GM12878 (cell line): ENCODE measurements around the gene DNAH9. TPM values are rescaled to one million over a fixed set of nuclear protein-coding genes. Genes with fewer than 3 reads are reported as not detected.

Experiments used
- ATAC-seq: fragments of 200-7000 bp; cut with Tn5 transposase; 3 replicates; pipeline ENCODE4 v1.9.1; 2020; ENCODE audit warnings: mild to moderate bottlenecking, moderate library complexity
- BruUV-seq: library from RNA; stranded (reverse); fragments of 400-500 nt; replicated peaks from 2 replicates; lab custom pipeline; 2021; lab: Mats Ljungman, UMichigan
- CTCF ChIA-PET: fragments of 300-600 bp; sonication (Branson Sonifier 250); formaldehyde crosslinking; extraction: SDS; loops from one replicate; lab custom pipeline; 2021; ENCODE audit warnings: inconsistent platforms; lab: Yijun Ruan, JAX
- POLR2A ChIA-PET: fragments of 350-600 bp; formaldehyde crosslinking; extraction: SDS; loops from one replicate; lab custom pipeline; 2021; ENCODE audit warnings: inconsistent platforms; lab: Charles Lee
- RAD21 ChIA-PET: fragments of 300-600 bp; sonication (Branson Sonifier 250); formaldehyde crosslinking; loops from one replicate; lab custom pipeline; 2023; ENCODE audit warnings: antibody characterized with exemption; ENCODE audit not compliant: unreplicated experiment; lab: Charles Lee
- SMC1A ChIA-PET: fragments of 300-600 bp; sonication (Branson Sonifier 250); formaldehyde crosslinking; loops from one replicate; lab custom pipeline; 2023; ENCODE audit not compliant: unreplicated experiment, uncharacterized antibody; lab: Charles Lee
- DNase-seq: peaks from one replicate; pipeline ENCODE4 v3.0.0-alpha.2; 2011; ENCODE audit warnings: low read depth, low spot score
- FAIRE-seq: peaks from 3 replicates; lab custom pipeline; 2011; peaks lifted over from hg19 to GRCh38; lab: Jason Lieb, UNC
- H2AFZ ChIP-seq: 2 replicates; pipeline ENCODE4 v1.6.0; 2011; ENCODE audit warnings: low read depth, low read length, control low read depth; ENCODE audit not compliant: control insufficient read depth
- H3K27ac ChIP-seq: 2 replicates; pipeline ENCODE4 v1.5.1; 2011; ENCODE audit warnings: control low read depth; ENCODE audit not compliant: control insufficient read depth, insufficient read depth
- H3K27me3 ChIP-seq, 2 experiments: replicated peaks in 1 of 2; 2 replicates each; pipeline versions ENCODE4 v1.6.0 to v1.6.1; 2011; ENCODE audit warnings: low read length in 1 of 2; ENCODE audit not compliant: control insufficient read depth in 2 of 2, insufficient read depth in 2 of 2
- H3K36me3 ChIP-seq, 2 experiments: 2 replicates each; pipeline ENCODE4 v1.5.1; 2011; ENCODE audit warnings: low read length in 1 of 2; ENCODE audit not compliant: control insufficient read depth in 2 of 2, insufficient read depth in 2 of 2
- H3K4me1 ChIP-seq: 2 replicates; pipeline ENCODE4 v1.6.1; 2011; ENCODE audit warnings: mild to moderate bottlenecking, low read length, moderate library complexity, mixed read lengths; ENCODE audit not compliant: control insufficient read depth, insufficient read depth
- H3K4me2 ChIP-seq: 2 replicates; pipeline ENCODE4 v1.6.0; 2011; ENCODE audit warnings: control low read depth; ENCODE audit not compliant: control insufficient read depth, insufficient read depth
- H3K4me3 ChIP-seq: fragments of 200-600 bp; sonication (generic); 2 replicates; pipeline ENCODE4 v1.5.1; 2016
- H3K79me2 ChIP-seq: 2 replicates; pipeline ENCODE4 v1.6.0; 2011; ENCODE audit warnings: low read length; ENCODE audit not compliant: control insufficient read depth, insufficient read depth
- H3K9ac ChIP-seq: 2 replicates; pipeline ENCODE4 v1.8.0; 2011; ENCODE audit warnings: low read length, control low read depth, mixed read lengths; ENCODE audit not compliant: control insufficient read depth, insufficient read depth
- H3K9me3 ChIP-seq: replicated peaks from 3 replicates; pipeline ENCODE4 v1.5.1; 2011; ENCODE audit warnings: mild to moderate bottlenecking, low read length; ENCODE audit not compliant: control insufficient read depth, insufficient read depth
- H4K20me1 ChIP-seq: 2 replicates; pipeline ENCODE4 v1.6.0; 2011; ENCODE audit not compliant: control insufficient read depth, insufficient read depth
- BACH1 ChIP-seq: fragments of 450-650 bp; IDR thresholded peaks from 2 replicates; pipeline ENCODE4 v1.6.1; 2017; ENCODE audit warnings: mild to moderate bottlenecking, borderline replicate concordance
- CBFB ChIP-seq: IDR thresholded peaks from 2 replicates; pipeline ENCODE4 v1.6.1; 2016; ENCODE audit warnings: antibody characterized with exemption, low read depth
- CHD2 ChIP-seq: IDR thresholded peaks from 2 replicates; pipeline ENCODE4 v1.6.1; 2011; ENCODE audit warnings: low read depth, low read length, improper control_type of control experiment, borderline replicate concordance
- EED ChIP-seq: sonication (generic); IDR thresholded peaks from 2 replicates; pipeline ENCODE4 v1.6.1; 2016; ENCODE audit warnings: antibody characterized with exemption, low read depth
- JUNB ChIP-seq: IDR thresholded peaks from 2 replicates; pipeline ENCODE4 v1.6.1; 2016; ENCODE audit warnings: antibody characterized with exemption, mild to moderate bottlenecking
- NFYB ChIP-seq: IDR thresholded peaks from 2 replicates; pipeline ENCODE4 v1.6.1; 2011; ENCODE audit warnings: low read depth, mild to moderate bottlenecking, low read length, improper control_type of control experiment, moderate library complexity; ENCODE audit not compliant: insufficient read depth
- POLR2A ChIP-seq: IDR thresholded peaks from 2 replicates; pipeline ENCODE4 v1.6.1; 2011; ENCODE audit warnings: low read depth, mild to moderate bottlenecking, low read length
- RCOR1 ChIP-seq: conservative IDR thresholded peaks from 2 replicates; pipeline ENCODE4 v1.6.1; 2012; ENCODE audit warnings: low read depth, low read length, improper control_type of control experiment
- SREBF1 ChIP-seq: IDR thresholded peaks from 2 replicates; pipeline ENCODE4 v1.6.1; 2012; ENCODE audit warnings: mild to moderate bottlenecking, low read length
- SREBF2 ChIP-seq: IDR thresholded peaks from 2 replicates; pipeline ENCODE4 v1.6.1; 2012; ENCODE audit warnings: mild to moderate bottlenecking, low read length
- TCF12 ChIP-seq: IDR thresholded peaks from 2 replicates; pipeline ENCODE4 v1.6.1; 2011; ENCODE audit warnings: low read depth, mild to moderate bottlenecking, low read length
- TCF7 ChIP-seq: IDR thresholded peaks from 2 replicates; pipeline ENCODE4 v1.6.1; 2014; ENCODE audit warnings: antibody characterized with exemption, borderline replicate concordance
- YY1 ChIP-seq: IDR thresholded peaks from 2 replicates; pipeline ENCODE4 v1.6.1; 2011; ENCODE audit warnings: low read depth, mild to moderate bottlenecking, low read length
- ZNF207 ChIP-seq: fragments of 450-650 bp; IDR thresholded peaks from 2 replicates; pipeline ENCODE4 v1.6.1; 2014; ENCODE audit warnings: antibody characterized with exemption, mild to moderate bottlenecking, borderline replicate concordance
- ZNF217 ChIP-seq: fragments of 450-650 bp; IDR thresholded peaks from 2 replicates; pipeline ENCODE4 v1.6.1; 2017; ENCODE audit warnings: antibody characterized with exemption, mild to moderate bottlenecking
- ZNF24 ChIP-seq: fragments of 450-650 bp; IDR thresholded peaks from 2 replicates; pipeline ENCODE4 v1.6.1; 2017; ENCODE audit warnings: antibody characterized with exemption, mild to moderate bottlenecking
- ZSCAN29 ChIP-seq: fragments of 450-650 bp; IDR thresholded peaks from 2 replicates; pipeline ENCODE4 v1.6.1; 2017; ENCODE audit warnings: mild to moderate bottlenecking, moderate library complexity
- WGBS: methylation state at CpG from one replicate; pipeline ENCODE4 v1.1.6; 2016; ENCODE audit warnings: low lambda C conversion rate; ENCODE audit not compliant: insufficient replicate concordance, insufficient coverage; ENCODE audit errors: missing lambda C conversion rate; 5-methylcytosine and 5-hydroxymethylcytosine counted together
- in situ Hi-C: fragments of 300-500 bp; cut with MboI; formaldehyde crosslinking; loops from 9 replicates; pipeline ENCODE4 v1.14.3; 2018; ENCODE audit warnings: mixed read lengths
- intact Hi-C: fragments of 100-400 bp; cut with micrococcal nuclease; formaldehyde crosslinking; loops from one replicate; pipeline ENCODE4 v1.14.2; 2022; ENCODE audit not compliant: unreplicated experiment
- polyA plus RNA-seq, 11 experiments: library from polyadenylated mRNA; depleted of rRNA in 4 of 11; unstranded in 6 of 11; stranded (reverse) in 5 of 11; fragments of >200 nt; fragmentation: Nextera tagmentation in 4 of 11; fragmentation: Illumina TruSeq in 1 of 11; extraction: Ambion mirVana in 4 of 11; extraction: Trizol in 1 of 11; gene quantifications; 1 replicate in 1 of 11; 2 replicates in 10 of 11; pipeline versions ENCODE4 v1.2.1 to v1.2.3, GENCODE V29; 2011 to 2016; ENCODE audit warnings: inconsistent platforms in 2 of 11, missing spikeins in 2 of 11, low read depth in 1 of 11
- total RNA-seq, 4 experiments: library from RNA; depleted of rRNA in 3 of 4; stranded (reverse); fragments of >200 nt in 3 of 4; fragmentation: Illumina TruSeq in 1 of 4; extraction: Trizol in 1 of 4; gene quantifications; 2 replicates each; pipeline versions ENCODE4 v1.2.1 to v1.2.3, GENCODE V29; 2013 to 2021
- TF ChIP-seq, protein P1 (sequence below): fragments of 450-650 bp; formaldehyde crosslinking; IDR thresholded peaks from 2 replicates; pipeline ENCODE4 v1.5.0; 2022; ENCODE audit warnings: mild to moderate bottlenecking, missing genetic modification characterization

Gene DNAH9
- total and polyA plus RNA-seq, 10 of the 15 experiments (the other 5 are each of a cell fraction or from before 2014, with no cell fraction given) = 0.10 to 0.40 (median 0.19) TPM; not detected in 7

DNA sequence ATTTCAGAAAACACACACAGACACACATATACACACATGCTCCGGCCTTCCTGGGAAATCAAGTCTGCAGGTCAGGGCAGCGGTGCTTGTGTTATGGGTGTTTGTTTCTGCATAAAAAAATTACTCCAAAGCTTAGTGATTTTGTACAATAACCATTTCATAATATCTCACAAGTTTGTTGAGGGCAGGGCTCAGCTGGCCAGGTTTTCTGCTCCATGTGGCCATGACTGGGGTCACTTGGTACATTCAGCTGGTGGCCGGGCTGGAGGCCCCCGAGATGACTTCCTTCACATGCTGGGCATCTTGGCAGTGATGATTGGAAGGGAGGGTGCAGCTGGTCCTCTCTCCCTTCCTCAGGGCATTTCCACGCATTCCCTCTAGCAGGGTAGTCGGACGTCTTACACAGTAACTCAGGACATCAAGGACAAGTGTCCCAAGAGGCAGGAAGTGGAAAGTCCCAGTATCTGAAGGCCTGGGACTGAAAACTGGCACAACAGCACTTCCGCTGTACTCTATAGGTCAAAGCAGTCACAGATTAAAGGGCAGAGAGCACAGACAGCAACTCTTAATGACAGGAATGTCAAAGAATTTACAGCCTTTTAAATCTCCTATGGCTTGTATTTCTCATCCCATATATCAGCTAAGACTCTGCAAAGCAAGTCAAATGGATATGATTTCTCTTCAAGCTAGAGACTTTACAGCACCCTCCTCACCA lies 271.6 kb downstream of the DNAH9 start:
- DNase-seq (no peak), FAIRE-seq (no peak), ATAC-seq (no peak)
- H3K27me3 ChIP-seq = no peaks in the 10 kb centered on the region
- ChIA-PET POLR2A (no interaction called here), CTCF (interaction anchor here (0.6 kb wide), 1 partner anchor 296 kb away, joined by 4 read pairs; no protein-coding TSS in a partner anchor), RAD21 (no interaction called here), SMC1A (no interaction called here)
- BruUV-seq = no TSS peak
- H3K9me3 ChIP-seq = no peaks in the 10 kb centered on the region; the same call in 2 of the 3 replicates
- no peak overlapping the region for H3K4me2 ChIP-seq
- WGBS = 17% methylated on average over 8 of the region's 8 CpGs
- in situ Hi-C loops = no loop called here
- intact Hi-C loops = no loop called here
- no peaks in the 10 kb centered on the region for H3K4me1 ChIP-seq
- H3K9ac ChIP-seq = no peak overlapping the region
- no peak overlapping the region for H3K27ac ChIP-seq
- H3K4me3 ChIP-seq = no peak overlapping the region
- no peaks in the 10 kb centered on the region for H4K20me1 ChIP-seq
- no peaks in the 10 kb centered on the region for H3K79me2 ChIP-seq
- no peak overlapping the region for H2AFZ ChIP-seq
- H3K36me3 ChIP-seq = no peaks in the 10 kb centered on the region
- TF ChIP-seq EED (no peak), CBFB (no peak), ZNF24 (no peak), SREBF1 (no peak), YY1 (no peak), ZNF217 (no peak), NFYB (no peak), TCF7 (no peak), CHD2 (no peak), SREBF2 (no peak), JUNB (no peak), BACH1 (no peak), RCOR1 (no peak), ZSCAN29 (no peak), ZNF207 (no peak), POLR2A (no peak), TCF12 (no peak)
- TF ChIP-seq, protein P1, sequence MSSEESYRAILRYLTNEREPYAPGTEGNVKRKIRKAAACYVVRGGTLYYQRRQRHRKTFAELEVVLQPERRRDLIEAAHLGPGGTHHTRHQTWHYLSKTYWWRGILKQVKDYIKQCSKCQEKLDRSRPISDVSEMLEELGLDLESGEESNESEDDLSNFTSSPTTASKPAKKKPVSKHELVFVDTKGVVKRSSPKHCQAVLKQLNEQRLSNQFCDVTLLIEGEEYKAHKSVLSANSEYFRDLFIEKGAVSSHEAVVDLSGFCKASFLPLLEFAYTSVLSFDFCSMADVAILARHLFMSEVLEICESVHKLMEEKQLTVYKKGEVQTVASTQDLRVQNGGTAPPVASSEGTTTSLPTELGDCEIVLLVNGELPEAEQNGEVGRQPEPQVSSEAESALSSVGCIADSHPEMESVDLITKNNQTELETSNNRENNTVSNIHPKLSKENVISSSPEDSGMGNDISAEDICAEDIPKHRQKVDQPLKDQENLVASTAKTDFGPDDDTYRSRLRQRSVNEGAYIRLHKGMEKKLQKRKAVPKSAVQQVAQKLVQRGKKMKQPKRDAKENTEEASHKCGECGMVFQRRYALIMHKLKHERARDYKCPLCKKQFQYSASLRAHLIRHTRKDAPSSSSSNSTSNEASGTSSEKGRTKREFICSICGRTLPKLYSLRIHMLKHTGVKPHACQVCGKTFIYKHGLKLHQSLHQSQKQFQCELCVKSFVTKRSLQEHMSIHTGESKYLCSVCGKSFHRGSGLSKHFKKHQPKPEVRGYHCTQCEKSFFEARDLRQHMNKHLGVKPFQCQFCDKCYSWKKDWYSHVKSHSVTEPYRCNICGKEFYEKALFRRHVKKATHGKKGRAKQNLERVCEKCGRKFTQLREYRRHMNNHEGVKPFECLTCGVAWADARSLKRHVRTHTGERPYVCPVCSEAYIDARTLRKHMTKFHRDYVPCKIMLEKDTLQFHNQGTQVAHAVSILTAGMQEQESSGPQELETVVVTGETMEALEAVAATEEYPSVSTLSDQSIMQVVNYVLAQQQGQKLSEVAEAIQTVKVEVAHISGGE (CRISPR knock-in tag) = no peak
- TF ChIP-seq, all 136 proteins: peak for 0
